ENCODE measurements around the gene ATP8A1. TPM values are rescaled to one million over a fixed set of nuclear protein-coding genes. Genes with fewer than 3 reads are reported as not detected.

ATP8A1 gene
- total RNA-seq, 1 donor from 2014 or later: 13.7 TPM

DNA sequence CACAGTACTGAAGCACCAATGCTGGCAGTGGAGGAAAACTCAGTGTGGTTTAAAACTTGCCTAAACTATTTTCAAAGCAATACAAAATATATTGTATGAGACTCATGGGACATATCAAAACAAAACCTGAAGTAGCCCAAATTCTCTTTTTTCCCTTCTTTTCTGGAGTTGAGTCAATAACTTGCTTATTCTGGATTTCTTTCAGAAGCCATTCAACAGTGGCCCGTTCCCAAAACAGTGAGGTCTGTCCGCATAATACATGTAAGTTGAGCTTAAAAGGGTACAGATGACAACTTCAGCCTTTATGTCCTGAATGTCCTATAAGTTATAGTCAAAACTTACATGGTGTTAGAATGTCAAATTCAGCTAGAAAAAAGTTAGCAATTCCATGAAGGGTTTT lies 158.9 kb downstream of the ATP8A1 start:
- DNase-seq (ENCODE audit: low spot score, unreplicated experiment): no peak
- H3K4me3 Mint-ChIP-seq (ENCODE audit: low read depth): no peak overlapping the region
- H3K4me1 Mint-ChIP-seq (ENCODE audit: low read depth): peaks cover 5% of the 10 kb centered on the region
- no peaks in the 10 kb centered on the region for H3K9me3 Mint-ChIP-seq (ENCODE audit: low read depth)
- no peak overlapping the region for H3K27ac Mint-ChIP-seq
- H3K27me3 Mint-ChIP-seq: no peaks in the 10 kb centered on the region
- no peaks in the 10 kb centered on the region for H3K36me3 Mint-ChIP-seq (ENCODE audit: insufficient read depth)
- TF ChIP-seq, protein P1, sequence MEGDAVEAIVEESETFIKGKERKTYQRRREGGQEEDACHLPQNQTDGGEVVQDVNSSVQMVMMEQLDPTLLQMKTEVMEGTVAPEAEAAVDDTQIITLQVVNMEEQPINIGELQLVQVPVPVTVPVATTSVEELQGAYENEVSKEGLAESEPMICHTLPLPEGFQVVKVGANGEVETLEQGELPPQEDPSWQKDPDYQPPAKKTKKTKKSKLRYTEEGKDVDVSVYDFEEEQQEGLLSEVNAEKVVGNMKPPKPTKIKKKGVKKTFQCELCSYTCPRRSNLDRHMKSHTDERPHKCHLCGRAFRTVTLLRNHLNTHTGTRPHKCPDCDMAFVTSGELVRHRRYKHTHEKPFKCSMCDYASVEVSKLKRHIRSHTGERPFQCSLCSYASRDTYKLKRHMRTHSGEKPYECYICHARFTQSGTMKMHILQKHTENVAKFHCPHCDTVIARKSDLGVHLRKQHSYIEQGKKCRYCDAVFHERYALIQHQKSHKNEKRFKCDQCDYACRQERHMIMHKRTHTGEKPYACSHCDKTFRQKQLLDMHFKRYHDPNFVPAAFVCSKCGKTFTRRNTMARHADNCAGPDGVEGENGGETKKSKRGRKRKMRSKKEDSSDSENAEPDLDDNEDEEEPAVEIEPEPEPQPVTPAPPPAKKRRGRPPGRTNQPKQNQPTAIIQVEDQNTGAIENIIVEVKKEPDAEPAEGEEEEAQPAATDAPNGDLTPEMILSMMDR (IDR thresholded peaks at IDR 0.05; ENCODE audit: unreplicated experiment): no peak

DNA sequence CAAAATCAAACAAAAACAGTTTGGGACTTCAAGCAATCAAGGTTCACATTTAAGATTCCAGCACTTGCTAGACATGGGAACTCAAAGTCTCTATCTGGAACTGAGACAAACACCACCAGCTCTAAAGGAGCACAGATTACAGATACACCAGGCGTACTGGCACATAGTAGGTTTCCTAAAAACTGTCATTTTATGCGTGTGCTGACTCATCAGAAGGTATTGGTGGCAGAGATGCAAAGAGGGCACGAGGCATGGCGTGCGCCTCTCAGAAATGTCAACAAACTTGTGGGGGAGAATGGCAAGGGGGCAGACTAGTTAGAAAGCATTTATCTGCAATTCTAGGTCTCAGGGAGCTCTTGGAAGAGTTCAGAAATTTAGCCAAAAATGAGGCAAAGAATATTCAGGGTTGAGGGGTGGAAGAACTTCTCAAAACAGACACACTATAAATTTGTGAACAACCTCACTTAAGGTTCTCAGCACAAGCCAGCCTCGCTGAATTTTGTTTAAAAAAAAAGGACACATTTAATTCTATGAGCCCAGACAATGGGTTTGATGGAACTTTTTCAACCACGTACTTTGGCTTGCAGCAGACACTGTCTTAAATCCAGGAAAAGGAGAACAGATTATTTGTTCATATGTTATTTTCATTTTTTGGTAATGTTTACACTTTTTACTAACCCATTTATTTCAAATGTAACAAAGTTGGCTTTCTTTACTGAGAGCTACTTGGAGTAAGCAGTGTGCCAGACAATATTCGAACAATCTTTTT lies 159.6 kb downstream of the ATP8A1 start:
- no peak overlapping the region for H3K27ac Mint-ChIP-seq

DNA sequence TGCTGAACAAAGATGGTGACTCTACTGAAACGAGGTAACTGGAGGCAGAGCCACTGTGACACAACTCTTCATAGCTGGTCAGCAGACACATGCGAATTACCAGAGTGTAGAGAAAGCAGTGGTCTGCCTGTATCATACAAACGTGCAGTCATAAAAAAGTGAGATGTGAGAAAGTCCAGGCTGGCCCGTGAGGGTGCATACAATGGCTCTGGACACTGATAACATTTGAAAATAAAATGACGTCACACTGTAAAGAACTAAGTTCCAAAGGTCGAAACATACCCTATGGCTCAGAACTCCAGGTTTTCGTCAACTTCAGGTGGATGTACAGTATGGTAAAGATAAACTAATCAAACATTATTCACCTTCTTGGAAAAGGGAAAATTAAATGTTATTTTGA lies 163.9 kb downstream of the ATP8A1 start:
- no peak for DNase-seq (ENCODE audit: low spot score, unreplicated experiment)
- Mint-ChIP-seq H3K4me1 (ENCODE audit: low read depth) (peaks cover 6% of the 10 kb centered on the region), H3K9me3 (ENCODE audit: low read depth) (no peaks in the 10 kb centered on the region), H3K27me3 (peaks cover 6% of the 10 kb centered on the region), H3K36me3 (ENCODE audit: insufficient read depth) (no peaks in the 10 kb centered on the region), H3K4me3 (ENCODE audit: low read depth) (no peak overlapping the region), H3K27ac (no peak overlapping the region)
- TF ChIP-seq, protein P1 (IDR thresholded peaks at IDR 0.05; ENCODE audit: unreplicated experiment): no peak

More for the DNA sequence above, 159.6 kb downstream of the ATP8A1 start:
- H3K27me3 Mint-ChIP-seq: no peaks in the 10 kb centered on the region
- peaks cover 5% of the 10 kb centered on the region for H3K4me1 Mint-ChIP-seq (ENCODE audit: low read depth)
- TF ChIP-seq, protein P1 (IDR thresholded peaks at IDR 0.05; ENCODE audit: unreplicated experiment): no peak
- H3K9me3 Mint-ChIP-seq (ENCODE audit: low read depth): no peaks in the 10 kb centered on the region
- no peak overlapping the region for H3K4me3 Mint-ChIP-seq (ENCODE audit: low read depth)
- H3K36me3 Mint-ChIP-seq (ENCODE audit: insufficient read depth): no peaks in the 10 kb centered on the region
- DNase-seq (ENCODE audit: low spot score, unreplicated experiment): no peak

DNA sequence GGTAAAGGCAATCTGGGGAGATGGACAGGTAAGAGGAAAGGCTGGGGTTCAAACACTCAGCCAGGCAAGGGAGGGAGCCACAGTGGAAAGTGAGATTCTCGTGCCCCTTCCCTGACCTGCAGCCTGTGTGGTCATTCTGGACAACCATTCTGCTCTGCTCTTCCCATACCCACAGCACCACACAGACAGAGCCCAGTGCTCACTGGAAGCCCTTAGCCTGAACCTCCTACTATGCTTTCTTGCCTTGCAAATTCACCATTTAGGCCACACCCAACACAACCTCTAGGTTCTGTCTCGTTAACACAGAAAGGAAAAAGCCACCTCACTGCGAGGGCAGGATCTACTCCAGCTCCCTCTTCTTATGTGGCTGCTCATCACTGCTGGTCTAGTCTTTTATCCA lies 166.9 kb downstream of the ATP8A1 start:
- H3K36me3 Mint-ChIP-seq (ENCODE audit: insufficient read depth): no peaks in the 10 kb centered on the region
- no peak overlapping the region for H3K27ac Mint-ChIP-seq
- no peak overlapping the region for H3K4me3 Mint-ChIP-seq (ENCODE audit: low read depth)
- H3K27me3 Mint-ChIP-seq: peaks cover 6% of the 10 kb centered on the region
- H3K9me3 Mint-ChIP-seq (ENCODE audit: low read depth): no peaks in the 10 kb centered on the region
- TF ChIP-seq, protein P1 (IDR thresholded peaks at IDR 0.05; ENCODE audit: unreplicated experiment): no peak
- peaks cover 9% of the 10 kb centered on the region for H3K4me1 Mint-ChIP-seq (ENCODE audit: low read depth)
- DNase-seq (ENCODE audit: low spot score, unreplicated experiment): no peak

DNA sequence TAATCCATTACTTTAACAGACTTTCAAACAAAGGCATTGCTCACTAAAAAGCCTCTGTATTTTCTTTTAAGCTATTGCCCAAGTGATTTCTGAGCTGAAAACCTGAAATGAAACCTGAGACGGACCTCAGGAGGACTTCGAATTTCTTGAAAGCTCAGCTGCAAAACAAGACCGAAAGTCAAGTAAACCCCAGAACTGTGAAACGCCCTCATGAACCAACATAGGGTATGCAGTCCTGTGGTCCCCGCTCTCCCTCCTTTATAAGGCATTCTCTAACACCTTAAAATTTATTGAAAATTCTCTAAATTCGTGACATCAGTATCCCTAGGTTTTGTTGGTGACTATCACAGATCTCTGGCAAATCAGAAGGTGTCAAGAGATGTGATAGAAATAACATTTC lies 167.8 kb downstream of the ATP8A1 start:
- Mint-ChIP-seq H3K27me3 (peaks cover 6% of the 10 kb centered on the region), H3K4me1 (ENCODE audit: low read depth) (peaks cover 10% of the 10 kb centered on the region), H3K4me3 (ENCODE audit: low read depth) (no peak overlapping the region), H3K9me3 (ENCODE audit: low read depth) (no peaks in the 10 kb centered on the region), H3K36me3 (ENCODE audit: insufficient read depth) (no peaks in the 10 kb centered on the region), H3K27ac (no peak overlapping the region)
- no peak for DNase-seq (ENCODE audit: low spot score, unreplicated experiment)
- TF ChIP-seq, protein P1 (IDR thresholded peaks at IDR 0.05; ENCODE audit: unreplicated experiment): no peak
